NCI-H774 (cell line): ENCODE data around the gene CTSD.

Experiments used
- DNase-seq: peaks from one replicate; lab custom pipeline; 2025; lab: John Stamatoyannopoulos, UW

Gene CTSD

DNA sequence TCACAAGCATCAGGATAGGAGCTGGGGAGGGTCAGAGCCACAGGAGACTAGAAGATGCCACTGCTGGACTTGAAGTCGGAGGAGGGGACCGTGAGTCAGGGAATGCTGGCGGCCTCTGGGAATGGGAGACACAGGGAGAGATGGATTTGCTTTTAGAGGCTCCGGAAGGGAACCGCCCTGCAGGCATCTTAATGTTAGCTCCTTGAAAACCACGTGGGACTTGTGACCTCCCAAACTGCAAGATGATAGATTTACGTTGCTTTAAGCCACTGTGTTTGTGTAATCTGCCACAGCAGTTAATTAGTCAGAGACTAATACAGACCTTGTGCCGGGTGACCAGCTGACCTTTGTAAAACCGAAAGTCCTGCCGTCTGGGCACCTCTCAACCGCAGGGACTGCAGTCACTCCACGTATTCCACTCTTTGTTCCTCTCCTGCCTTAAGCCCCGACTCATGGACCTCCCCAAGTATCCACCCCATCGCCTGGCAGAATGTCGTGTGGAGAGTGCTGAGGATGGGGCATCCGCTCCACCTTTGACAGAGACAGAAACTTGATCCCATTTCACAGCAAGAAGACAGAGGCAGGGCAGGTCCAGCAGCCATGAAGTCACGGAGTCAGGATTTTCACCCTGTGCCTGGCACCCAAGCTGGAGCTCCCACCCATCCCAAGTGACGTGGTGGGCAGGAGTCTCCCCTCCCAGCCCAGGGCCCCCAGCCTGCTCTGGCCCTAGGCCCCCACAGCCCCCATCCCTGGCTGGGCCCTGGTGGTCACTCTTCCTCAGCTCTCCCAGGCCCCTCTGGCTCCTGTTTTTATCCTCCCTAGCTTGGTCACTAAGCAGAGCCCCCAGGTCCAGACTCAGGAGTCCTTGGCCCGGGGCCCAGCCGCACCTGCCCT, 19.4 kb upstream of the CTSD start:
- no peak for DNase-seq

DNA sequence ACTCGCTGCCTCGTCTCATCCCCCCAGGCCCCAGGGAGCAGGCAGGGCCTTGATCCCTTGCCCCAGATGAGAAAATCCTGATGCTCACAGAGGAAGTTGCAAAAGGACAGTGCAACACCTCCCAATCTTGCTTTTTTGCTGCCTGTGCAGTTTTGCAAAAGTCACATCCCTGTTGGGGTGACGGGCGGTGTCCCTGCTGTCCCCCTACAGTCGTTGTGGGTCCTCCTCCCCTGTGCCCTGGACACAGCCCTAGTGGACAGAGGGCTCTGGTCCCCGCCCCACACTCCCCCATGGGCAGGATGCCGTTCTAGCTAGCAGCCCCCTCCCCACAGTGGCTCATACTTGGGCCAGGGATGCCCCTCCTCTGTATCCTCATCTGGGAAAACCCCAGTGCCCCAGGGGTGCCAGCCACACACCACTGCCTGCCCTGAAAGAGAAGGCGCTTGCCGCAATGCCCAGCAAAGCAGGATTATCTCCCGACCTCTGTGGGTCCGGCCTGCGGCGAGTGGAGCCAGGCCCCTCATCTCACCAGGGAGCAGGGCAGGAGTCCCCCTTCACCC, 18.4 kb upstream of the CTSD start:
- DNase-seq: no peak

DNA sequence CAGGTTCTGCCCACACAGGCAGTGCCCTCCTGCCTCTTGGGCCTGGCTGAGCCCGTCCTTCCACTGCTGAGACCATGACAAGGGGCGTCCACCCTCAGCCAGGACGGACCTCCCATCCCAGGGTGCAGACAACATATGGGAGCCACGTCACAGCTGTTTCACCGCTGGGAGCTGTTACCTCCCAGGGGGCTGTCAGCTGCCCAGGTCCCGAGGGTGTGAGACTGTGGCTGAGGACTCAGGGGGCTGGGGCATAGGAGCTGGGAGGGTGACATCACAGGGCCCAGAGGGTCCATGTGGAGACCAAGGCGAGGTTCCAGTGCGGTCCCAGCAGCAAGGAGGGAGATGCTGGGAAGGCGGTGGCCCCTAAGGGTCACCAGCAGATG, 17.9 kb upstream of the CTSD start:
- DNase-seq: no peak

DNA sequence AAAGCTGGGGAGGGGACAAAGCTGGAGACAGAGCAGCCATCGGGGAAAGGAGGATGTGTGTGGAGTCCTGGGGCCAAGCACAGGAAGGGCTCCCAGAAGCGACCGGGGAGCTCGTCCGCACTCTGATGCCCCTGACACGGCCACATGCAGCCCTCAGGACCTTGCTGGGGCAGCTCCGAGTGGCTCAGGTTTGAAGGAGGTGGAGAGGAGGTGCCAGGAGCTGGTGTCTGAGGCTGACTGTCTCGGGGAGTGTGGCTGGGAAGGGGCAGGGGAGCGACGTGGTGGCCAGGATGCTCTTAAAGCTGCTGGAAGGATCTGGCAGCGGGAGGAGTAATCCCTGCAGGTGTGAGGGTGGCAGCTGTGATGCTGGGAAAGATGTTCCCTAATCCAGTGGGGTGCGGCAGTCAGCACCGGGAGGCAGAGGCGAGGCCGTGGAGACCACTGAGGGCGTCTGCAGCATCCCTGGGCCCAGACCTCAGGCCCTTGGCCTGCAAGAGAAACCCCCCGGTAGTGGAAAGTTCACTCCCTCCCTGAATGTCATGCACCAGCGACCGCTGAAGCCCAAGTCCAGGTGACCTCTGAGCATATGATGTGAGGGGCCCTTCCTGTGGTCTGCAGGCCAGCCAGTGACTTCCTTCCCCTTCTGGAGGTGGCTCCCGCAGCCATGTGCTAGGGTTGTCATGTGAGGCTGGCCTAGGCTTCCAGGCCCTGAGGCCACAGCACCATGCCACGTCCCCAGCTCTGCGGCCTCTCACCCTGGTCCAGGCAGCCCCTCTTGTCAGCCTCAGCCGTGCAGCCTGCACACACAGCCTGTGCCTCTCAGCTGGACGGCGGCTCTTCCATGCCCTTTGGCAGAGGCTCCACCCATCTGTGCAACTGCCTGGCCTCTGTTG, 17.2 kb upstream of the CTSD start:
- DNase-seq: no peak

DNA sequence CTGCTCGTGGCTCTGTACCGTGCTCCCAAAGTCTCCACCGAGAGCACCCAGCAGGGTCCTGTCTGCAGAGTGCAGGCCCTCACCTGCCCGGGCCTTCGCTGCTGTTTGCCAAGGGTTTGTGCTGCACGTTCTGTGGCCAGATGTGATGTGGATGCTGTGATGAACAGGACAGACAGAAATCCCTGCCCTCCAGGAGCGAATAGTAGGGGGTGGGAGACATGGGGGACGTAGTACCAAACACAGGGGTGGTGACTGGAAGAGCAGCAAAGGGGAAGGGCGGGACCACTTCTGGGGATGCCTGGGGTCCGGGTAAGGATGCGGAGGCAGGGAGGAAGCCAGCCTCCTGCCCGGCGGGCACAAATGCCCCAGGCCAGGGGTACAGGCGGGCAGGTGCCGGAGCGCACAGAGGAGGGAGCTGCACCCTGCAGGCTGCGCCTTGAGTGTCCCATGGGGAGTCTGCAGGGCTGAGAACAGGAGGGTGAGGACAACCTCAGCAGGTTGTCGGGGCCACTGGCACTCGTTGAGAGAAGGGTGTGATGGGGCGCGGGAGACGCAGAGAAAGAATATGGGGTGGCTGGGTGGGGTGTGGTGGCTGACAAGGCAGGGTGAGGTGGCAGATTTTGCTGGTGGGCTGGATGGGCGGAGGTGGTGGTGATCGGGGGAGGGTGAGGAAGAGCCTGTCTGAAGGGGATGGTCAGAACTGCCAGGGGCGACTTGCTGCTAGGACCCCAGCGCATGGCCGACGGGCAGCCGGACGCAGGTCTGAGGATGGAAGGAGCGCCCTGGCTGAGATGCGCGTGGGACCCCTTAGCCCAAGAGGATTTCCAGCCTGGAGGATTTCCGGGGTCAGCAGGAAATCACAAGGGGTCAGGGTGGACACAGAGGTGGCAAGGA, 16.3 kb upstream of the CTSD start:
- DNase-seq: no peak

DNA sequence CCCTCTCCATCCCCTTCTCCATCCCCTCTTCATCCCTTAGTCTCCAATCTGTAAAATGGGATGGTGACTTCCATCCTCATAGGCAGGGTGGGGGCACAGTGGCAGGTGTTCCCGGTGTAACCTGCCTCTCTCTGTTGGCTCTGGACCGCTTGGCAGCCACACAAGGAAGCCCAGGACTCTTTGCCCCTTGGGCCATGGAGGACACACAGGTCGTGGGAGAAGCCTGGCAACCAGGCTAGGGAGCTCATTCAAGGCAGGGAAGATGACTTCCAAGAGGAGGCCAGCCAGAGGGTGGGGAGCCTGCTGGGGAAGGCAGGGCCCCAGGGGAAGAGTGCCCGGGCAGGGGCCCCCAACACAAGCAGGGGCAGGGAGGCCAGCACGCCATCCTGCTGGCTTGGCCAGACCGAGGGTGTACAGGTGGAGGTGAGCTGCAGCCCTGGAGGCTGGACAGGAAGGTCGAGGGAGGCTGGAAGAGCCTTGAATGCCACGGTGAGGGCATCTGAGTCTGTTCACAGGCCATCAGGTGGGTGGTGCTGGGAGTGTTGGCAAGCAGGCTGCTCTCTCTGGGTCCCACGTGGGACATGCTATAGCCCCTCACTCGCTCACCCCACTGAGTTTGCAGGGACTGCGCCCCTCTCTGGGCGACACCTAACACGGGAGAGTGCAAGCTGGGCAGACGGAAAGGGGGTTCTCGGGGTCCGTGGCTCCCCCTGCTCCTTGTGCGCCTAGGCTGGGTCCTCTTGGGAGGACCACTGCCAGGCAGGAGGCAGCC, 15.5 kb upstream of the CTSD start:
- no peak for DNase-seq

DNA sequence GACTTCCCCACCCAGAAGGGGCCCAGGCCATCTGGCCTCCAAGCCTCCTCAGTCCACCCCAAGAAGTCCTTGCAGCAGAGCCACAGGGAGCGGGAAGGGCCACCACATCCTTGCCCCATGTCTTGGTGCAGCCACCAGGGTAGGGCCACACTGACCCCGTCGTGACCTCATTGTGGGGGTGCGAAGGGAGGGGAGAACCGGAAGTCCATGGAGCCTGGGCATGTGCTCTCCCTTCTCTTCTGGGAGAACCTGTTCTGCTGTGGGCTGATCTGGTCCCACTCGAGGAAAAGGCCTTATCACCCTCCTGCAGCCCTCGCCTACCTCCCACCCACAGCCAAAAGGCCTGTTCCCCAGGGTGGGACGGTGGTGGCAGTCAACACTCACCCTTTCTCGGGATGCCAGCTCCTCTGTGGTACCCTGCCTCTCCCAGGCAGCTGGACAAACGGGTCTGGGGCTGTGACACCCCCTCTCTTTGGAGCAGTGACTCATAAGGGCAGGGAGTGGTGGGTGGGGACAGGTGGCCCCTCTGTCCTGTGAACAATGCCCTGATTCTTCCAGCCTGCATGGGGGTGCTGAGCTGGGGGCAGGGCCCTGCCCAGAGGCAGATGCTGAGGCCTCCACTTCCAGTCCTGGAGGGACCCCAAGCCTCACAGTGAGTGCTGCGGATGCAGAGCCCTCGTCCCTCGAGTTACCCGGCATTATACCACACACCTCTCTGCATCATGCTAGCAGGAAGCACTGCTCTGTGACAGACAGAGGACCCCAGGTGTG, 14.6 kb upstream of the CTSD start:
- no peak for DNase-seq

GRCh38 chr11:1777737-1778136, 14.0 kb upstream of the CTSD start:
- DNase-seq: no peak

DNA sequence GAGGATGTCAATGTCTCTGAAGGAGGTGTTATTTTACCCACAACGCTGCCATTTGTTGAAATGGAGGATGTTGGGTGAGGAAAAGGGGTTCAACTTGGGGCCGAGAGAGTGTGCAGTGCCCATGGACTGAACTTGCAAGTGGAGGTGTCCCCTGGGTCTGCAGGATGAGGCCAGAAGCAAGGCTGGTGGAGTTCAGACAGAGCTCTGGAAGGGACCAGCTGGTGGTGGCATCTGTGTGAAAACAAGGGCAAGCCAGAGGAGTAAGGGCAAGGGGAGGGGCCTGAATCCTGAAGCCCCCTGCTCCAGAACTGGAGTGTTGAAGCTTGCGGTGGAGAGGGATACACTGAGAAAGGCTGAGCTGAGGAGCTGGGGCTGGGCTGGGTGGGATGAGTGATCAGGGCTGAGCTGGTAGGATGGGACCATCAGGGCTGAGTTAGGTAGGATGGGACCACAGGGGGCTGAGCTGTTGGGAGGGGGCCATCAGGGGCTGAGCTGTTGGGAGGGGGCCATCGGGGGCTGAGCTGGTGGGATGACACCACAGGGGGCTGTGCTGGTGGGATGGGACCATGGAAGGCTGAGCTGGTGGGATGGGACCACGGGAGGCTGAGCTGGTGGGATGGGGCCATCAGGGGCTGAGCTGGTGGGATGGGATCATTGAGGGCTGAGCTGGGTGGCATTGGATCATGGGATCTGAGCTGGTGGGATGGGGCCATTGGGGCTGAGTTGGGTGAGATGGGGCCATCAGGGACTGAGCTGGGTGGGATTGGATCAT, 13.4 kb upstream of the CTSD start:
- DNase-seq: no peak

DNA sequence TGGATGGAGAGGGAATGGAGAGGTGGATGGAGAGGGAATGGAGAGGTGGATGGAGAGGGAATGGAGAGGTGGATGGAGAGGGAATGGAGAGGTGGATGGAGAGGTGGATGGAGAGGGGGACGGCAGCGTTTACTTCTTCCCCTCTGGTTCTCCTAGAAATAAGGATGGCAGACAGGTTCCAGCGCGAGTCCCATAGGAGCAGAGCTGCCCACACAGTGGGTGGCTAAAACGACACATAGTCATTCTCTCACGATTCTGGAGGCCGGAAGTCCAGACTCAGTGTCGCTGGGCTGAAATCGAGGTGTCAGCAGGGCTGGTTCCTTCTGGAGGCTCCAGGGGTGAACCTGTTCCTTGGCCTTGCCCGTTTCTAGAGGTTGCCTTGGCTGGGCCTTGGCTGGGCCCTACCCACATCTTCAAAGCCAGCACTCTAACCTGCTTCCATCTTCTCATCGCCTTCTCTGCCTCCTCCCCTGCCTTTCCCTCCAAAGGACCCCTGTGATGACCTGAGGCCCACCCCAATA, 12.7 kb upstream of the CTSD start:
- no peak for DNase-seq

DNA sequence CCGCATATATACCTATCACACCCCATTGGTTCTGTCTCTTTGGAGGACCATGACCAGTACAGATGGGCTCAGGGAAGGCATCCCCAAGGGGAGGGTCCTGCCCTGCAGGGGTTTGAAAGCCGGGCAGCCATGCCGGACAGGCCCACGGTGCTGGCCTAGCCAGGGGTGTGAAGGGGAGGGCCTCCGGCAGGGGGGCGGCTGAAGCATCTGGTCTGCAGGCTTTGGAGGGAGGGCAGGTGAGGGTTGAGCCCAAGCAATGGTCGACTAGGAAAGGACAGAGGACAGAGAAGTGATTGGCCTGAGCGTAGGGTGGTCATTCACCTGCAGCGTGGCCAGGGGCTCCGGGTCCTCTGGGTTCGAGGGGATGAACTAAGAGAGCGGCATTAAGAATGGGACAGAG, 11.2 kb upstream of the CTSD start:
- DNase-seq: no peak

DNA sequence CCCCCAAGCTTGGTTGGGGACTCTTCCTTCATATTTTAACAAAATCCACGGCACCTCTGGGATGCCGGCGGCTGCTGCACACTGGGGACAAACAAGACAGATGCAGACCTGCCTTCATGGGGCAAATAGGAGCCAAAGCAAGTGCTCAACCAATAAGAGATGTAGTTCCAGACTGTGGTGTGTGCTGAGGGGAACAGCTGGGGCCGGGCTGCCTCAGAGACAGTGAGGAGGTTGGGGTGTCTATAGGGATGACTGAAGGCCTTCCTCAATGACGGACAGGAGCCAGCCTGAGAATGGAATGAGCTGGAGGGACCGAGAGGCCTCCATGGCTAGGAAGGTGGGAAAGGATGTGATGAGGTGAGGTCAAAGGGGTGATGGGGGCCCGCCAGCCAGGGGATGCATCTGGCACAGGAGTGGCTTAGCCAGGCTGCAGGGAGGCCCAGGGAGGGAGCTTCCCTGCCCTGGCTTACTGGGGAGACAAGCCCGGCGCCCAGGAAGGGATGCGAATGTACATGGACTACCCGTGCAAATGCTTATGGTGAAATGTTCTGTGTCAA, 10.3 kb upstream of the CTSD start:
- no peak for DNase-seq

DNA sequence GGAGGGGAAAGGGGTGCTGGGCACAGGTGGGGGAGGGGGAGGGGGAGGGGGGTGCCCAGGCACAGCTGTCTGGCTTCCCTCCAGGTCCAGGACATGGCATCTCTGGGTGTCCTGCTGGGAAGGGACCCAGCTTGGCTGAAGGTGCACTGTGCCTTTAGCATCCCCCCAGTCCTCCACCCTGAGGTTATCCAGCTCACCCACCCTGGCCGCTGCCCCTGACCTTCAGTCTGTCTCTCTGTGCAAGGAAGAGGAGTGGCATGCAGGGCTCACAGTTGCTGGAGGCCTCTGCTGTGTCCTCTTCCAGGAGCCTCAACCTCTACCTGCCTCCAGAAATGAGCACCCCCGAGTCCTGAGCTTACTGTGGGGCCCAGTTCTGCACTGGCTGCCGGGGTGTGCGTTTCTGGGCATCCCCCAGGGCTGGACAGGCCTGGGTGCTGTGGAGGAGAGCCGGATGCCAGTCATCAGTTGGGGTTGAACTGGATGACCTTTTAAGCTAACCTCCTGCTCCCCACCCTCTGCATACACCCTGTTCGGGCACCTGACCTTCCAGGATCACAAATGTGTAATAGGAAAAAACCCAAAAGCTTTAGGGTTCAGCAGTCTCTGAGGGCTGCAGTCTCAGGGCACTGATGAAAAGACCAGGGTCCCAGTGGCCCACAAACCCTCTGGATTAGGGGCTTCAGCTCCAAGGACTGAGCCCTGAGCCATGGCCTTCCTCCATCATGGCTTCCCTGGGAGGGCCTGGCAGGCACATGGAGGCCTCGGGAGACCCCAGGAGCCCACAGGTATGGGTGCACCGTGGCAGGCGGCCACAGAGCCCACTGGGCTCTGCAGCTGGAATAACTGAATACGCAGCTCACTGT, 9.6 kb upstream of the CTSD start:
- DNase-seq: no peak

DNA sequence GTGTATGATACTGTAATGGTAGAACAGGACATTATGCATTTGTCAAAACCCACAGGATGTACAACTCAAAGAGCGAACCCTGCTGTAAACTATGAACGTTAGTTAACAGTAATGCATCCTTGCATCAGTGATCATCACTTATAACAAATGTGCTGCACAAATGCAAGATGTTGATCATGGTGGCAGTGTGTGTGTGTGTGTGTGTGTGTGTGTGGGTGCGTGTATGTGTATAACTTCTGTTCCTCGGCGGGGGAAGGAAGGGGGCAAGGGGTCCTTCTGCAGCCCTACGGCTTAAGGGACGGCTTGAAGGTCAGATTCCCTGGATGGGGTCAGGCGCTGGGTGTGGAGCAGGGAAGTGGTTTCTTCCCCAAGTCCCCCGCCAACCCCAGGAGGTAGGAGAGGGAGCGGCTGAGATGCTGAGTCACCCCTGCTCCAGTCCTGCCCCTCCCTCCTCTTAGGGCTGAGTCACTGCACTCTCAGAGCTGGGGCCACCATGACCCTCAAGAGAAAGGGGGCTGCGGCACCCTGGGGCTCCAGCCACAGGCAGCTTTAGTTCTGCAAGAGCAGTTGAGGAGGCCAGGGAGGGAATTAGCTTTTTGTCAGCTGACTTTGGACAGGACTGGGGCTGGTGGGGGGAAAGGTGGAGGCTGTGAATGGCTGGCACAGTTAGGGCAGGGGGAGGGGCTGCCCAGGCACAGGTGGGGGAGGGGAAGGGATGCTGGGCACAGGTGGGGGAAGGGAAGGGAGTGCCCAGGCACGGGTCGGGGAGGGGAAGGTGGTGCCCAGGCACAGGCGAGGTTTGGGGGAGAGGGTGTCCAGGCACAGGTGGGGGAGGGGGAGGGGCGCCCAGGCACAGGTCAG, 8.8 kb upstream of the CTSD start:
- no peak for DNase-seq

DNA sequence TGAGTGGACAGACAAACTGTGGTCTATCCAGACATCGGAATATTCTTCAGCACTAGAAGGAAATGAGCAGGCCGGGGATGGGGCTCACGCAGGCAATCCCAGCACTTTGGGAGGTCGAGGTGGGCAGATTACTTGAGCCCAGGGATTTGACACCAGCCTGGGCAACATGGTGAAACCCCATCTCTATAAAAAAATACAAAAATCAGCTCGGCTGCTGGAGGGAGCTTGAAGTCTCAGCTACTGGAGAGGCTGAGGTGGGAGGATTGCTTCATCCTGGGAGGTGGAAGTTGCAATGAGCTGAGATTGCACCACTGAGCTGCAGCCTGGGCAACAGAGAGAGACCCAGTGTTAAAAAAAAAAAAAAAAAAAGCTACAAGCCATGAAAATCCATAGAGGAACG, 8.0 kb upstream of the CTSD start:
- no peak for DNase-seq

- no peak for DNase-seq
Measured at GRCh38 chr11:1771273-1771672, 7.5 kb upstream of the CTSD start.

DNA sequence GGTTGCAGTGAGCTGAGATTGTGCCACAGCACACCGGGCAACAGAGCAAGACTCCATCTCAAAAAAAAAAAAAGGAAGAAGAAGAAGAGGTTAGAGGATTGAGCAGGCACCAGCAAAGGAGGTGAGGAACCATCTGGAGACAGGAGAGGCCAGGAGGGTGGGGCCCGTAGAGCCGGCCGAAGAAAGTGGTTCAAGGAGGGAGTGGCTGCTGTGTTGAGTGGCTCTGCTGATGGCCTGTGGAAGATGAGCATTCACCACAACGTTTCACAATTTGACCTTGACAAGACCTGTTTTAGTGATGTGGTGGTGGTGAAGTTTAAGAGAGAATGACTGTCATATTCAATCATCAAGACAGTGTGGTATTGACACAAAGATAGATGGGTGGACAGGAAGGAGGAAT, 6.8 kb upstream of the CTSD start:
- no peak for DNase-seq
